NCI-H2227 treated with DMSO at 0.1 percent for 48 hours (cell line): ENCODE results near the gene MYD88.
A peak's percentile ranks its signal among the peaks of the same experiment; 100 is the strongest.

ENCODE experiments used
- DNase-seq: peaks from one replicate; lab custom pipeline; 2025; lab: John Stamatoyannopoulos, UW

Gene MYD88

GRCh38 chr3:38165722-38166387, 27.4 kb downstream of the MYD88 start:
- DNase-seq = peak; percentile 32

- DNase-seq = no peak
Measured at GRCh38 chr3:38167591-38167990, 29.1 kb downstream of the MYD88 start.

- DNase-seq = no peak
Measured at GRCh38 chr3:38168151-38169026, 29.9 kb downstream of the MYD88 start.

- DNase-seq = no peak
Measured at GRCh38 chr3:38169027-38169317, 30.5 kb downstream of the MYD88 start.

GRCh38 chr3:38170722-38171121, 32.3 kb downstream of the MYD88 start:
- no peak for DNase-seq

GRCh38 chr3:38171622-38172021, 33.2 kb downstream of the MYD88 start:
- DNase-seq = no peak

GRCh38 chr3:38173834-38174418, 35.5 kb downstream of the MYD88 start:
- DNase-seq = no peak

GRCh38 chr3:38177181-38177580, 38.7 kb downstream of the MYD88 start:
- DNase-seq = no peak

GRCh38 chr3:38186781-38187180, 48.3 kb downstream of the MYD88 start:
- no peak for DNase-seq

GRCh38 chr3:38190481-38190881, 52.0 kb downstream of the MYD88 start:
- no peak for DNase-seq
